ENCODE data around the gene MYRF.

MYRF gene

GRCh38 chr11:61816736-61817455 lies 64.5 kb downstream of the MYRF start, which contains the start of gene FADS1:
FADS1 (minus strand) TSS chr11:61817003; CDS start chr11:61816929, 74 bp downstream.
- Histone ChIP-seq H3K79me2 (ENCODE audit: control insufficient read depth, low read length) (peaks cover 46% of the 10 kb centered on the region), H3K4me2 (ENCODE audit: low read length) (peak within 1 kb of the TSS; percentile 92), H3K27me3 (ENCODE audit: control insufficient read depth, low read length) (no peaks in the 10 kb centered on the region), H3K4me3 (ENCODE audit: low read length) (peak within 1 kb of the TSS; percentile 92), H3K27ac (ENCODE audit: low read depth, low read length) (peak within 1 kb of the TSS; percentile 87), H3K36me3 (ENCODE audit: control insufficient read depth, low read length) (peaks cover 42% of the 10 kb centered on the region), H3K9me3 (ENCODE audit: control insufficient read depth, insufficient read depth, low read length) (no peaks in the 10 kb centered on the region), H4K20me1 (ENCODE audit: control insufficient read depth, insufficient read depth, low read depth, low read length) (no peaks in the 10 kb centered on the region), H3K9me2 (replicated peaks; ENCODE audit: control insufficient read depth, low read length) (no peaks in the 10 kb centered on the region), H3F3A (ENCODE audit: control insufficient read depth, insufficient read depth) (peaks cover 19% of the 10 kb centered on the region), H3K4me1 (ENCODE audit: control insufficient read depth, low read length) (peaks cover 25% of the 10 kb centered on the region)
- TF ChIP-seq CTCF (IDR thresholded peaks at IDR 0.05; ENCODE audit: low read depth, low read length, poor library complexity, severe bottlenecking) (peak; percentile 62), EZH2phosphoT487 (IDR thresholded peaks at IDR 0.05; ENCODE audit: borderline replicate concordance, low read length) (no peak)

DNA sequence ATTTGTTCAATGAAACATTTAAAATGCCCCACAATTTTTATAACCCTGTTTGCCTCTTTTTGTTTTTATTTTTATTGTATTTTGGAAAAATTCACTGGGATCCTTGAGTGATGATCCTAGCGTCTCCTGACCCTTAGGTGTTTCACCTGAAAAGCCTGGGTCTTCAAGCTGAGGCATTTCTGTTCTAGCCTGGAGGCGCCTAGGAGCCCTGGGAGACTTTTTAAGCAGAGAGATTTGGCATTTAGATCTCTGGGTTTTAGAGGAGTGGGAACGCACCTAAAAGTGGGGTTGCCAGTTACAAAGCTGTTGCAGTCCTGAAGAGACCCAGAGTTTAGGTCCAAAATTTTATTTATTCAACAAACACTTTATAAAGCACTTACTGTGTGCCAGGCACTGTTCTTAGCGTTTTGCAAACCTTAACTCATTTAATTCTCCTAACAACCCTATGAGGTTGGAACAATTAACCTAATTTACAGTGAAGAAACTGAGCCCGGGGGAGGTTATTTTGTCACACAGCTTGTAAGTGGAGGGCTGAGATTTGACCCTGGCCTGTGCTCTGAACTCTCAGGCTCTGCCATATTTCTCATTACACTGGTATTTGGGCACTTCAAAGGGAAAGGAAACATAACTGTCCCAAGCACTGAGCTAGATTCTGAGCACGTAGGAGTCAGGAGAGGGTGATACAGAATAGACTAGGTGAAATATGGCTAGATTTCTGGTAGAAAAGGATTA lies 65.2 kb downstream of the MYRF start:
- Histone ChIP-seq H3K27me3 (ENCODE audit: control insufficient read depth, low read length) (no peaks in the 10 kb centered on the region), H3K36me3 (ENCODE audit: control insufficient read depth, low read length) (peaks cover 35% of the 10 kb centered on the region), H3F3A (ENCODE audit: control insufficient read depth, insufficient read depth) (peaks cover 19% of the 10 kb centered on the region), H3K79me2 (ENCODE audit: control insufficient read depth, low read length) (peaks cover 42% of the 10 kb centered on the region), H4K20me1 (ENCODE audit: control insufficient read depth, insufficient read depth, low read depth, low read length) (no peaks in the 10 kb centered on the region), H3K27ac (ENCODE audit: low read depth, low read length) (peak overlapping the region; percentile 19), H3K4me3 (ENCODE audit: low read length) (peak overlapping the region; percentile 92), H3K9me2 (replicated peaks; ENCODE audit: control insufficient read depth, low read length) (no peaks in the 10 kb centered on the region), H3K9me3 (ENCODE audit: control insufficient read depth, insufficient read depth, low read length) (no peaks in the 10 kb centered on the region), H3K4me2 (ENCODE audit: low read length) (peak overlapping the region; percentile 92), H3K4me1 (ENCODE audit: control insufficient read depth, low read length) (peaks cover 25% of the 10 kb centered on the region)
- TF ChIP-seq EZH2phosphoT487 (IDR thresholded peaks at IDR 0.05; ENCODE audit: borderline replicate concordance, low read length) (no peak), CTCF (IDR thresholded peaks at IDR 0.05; ENCODE audit: low read depth, low read length, poor library complexity, severe bottlenecking) (no peak)

DNA sequence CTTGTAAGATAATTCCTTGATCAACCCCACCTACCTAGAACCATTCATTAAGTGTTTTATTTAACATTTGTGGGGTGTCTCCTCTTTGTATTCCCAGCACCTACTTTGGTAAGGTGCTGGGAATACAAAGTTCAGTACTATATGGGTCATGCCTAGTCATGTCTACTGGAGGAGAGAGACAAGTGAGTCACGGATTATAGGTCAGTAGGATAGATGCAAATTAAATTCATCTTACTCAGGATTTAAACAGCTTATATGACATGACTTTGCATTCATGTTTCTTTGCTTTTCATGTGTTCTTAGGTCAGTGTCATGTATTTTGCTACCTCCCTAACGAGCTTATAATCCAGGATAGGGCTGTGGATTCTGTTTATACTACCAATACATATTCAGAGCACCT lies 67.7 kb downstream of the MYRF start:
- H3K4me3 ChIP-seq (ENCODE audit: low read length), result no peak overlapping the region
- H3K9me3 ChIP-seq (ENCODE audit: control insufficient read depth, insufficient read depth, low read length), result no peaks in the 10 kb centered on the region
- no peak overlapping the region for H3K4me2 ChIP-seq (ENCODE audit: low read length)
- no peaks in the 10 kb centered on the region for H3K27me3 ChIP-seq (ENCODE audit: control insufficient read depth, low read length)
- peaks cover 12% of the 10 kb centered on the region for H3K36me3 ChIP-seq (ENCODE audit: control insufficient read depth, low read length)
- TF ChIP-seq EZH2phosphoT487 (IDR thresholded peaks at IDR 0.05; ENCODE audit: borderline replicate concordance, low read length) (no peak), CTCF (IDR thresholded peaks at IDR 0.05; ENCODE audit: low read depth, low read length, poor library complexity, severe bottlenecking) (no peak)
- no peaks in the 10 kb centered on the region for H4K20me1 ChIP-seq (ENCODE audit: control insufficient read depth, insufficient read depth, low read depth, low read length)
- H3K9me2 ChIP-seq (replicated peaks; ENCODE audit: control insufficient read depth, low read length), result no peaks in the 10 kb centered on the region
- peaks cover 21% of the 10 kb centered on the region for H3F3A ChIP-seq (ENCODE audit: control insufficient read depth, insufficient read depth)
- peaks cover 14% of the 10 kb centered on the region for H3K4me1 ChIP-seq (ENCODE audit: control insufficient read depth, low read length)
- H3K79me2 ChIP-seq (ENCODE audit: control insufficient read depth, low read length), result peaks cover 19% of the 10 kb centered on the region
- no peak overlapping the region for H3K27ac ChIP-seq (ENCODE audit: low read depth, low read length)
